ENCODE measurements around the gene MEAF6.

The MEAF6 gene

DNA sequence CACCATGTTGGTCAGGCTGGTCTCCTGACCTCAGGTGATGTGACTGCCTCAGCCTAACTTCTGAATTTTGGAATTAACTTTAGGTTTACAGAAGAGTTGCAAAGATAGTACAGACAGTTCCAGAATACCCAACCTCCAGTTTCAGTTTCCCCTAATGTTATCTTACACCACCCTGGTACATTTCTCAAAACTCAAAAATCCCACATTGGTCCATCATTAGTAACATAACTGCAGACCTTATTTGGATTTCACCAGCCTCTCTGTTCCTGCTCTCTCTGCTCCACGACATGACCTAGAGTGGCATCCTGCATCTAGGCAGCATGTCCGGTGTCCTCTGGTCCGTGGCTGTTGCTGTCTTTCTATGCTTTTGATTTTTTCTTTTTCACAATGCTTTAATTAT lies 45.2 kb downstream of the MEAF6 start:
- Histone ChIP-seq H3K4me1 (ENCODE audit: low read depth, poor library complexity, severe bottlenecking) (peaks cover 54% of the 10 kb centered on the region), H2AFZ (ENCODE audit: low read depth) (peak overlapping the region; percentile 32; the same call in 1 of the 2 replicates), H3K9ac (no peak overlapping the region), H4K20me1 (ENCODE audit: insufficient read depth) (no peaks in the 10 kb centered on the region), H3K36me3 (ENCODE audit: insufficient read depth) (no peaks in the 10 kb centered on the region), H3K27ac (peak overlapping the region; percentile 10; the same call in 1 of the 2 replicates), H3K4me2 (peak overlapping the region; percentile 63), H3K27me3 (ENCODE audit: insufficient read depth, low read depth) (no peaks in the 10 kb centered on the region), H3K79me2 (ENCODE audit: insufficient read depth, low read depth) (no peaks in the 10 kb centered on the region), H3K4me3 (IDR thresholded peaks at IDR 0.05; ENCODE audit: insufficient read depth, low read depth, low read length) (peak overlapping the region; percentile 49)
- TF ChIP-seq, protein P1, sequence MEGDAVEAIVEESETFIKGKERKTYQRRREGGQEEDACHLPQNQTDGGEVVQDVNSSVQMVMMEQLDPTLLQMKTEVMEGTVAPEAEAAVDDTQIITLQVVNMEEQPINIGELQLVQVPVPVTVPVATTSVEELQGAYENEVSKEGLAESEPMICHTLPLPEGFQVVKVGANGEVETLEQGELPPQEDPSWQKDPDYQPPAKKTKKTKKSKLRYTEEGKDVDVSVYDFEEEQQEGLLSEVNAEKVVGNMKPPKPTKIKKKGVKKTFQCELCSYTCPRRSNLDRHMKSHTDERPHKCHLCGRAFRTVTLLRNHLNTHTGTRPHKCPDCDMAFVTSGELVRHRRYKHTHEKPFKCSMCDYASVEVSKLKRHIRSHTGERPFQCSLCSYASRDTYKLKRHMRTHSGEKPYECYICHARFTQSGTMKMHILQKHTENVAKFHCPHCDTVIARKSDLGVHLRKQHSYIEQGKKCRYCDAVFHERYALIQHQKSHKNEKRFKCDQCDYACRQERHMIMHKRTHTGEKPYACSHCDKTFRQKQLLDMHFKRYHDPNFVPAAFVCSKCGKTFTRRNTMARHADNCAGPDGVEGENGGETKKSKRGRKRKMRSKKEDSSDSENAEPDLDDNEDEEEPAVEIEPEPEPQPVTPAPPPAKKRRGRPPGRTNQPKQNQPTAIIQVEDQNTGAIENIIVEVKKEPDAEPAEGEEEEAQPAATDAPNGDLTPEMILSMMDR (conservative IDR thresholded peaks at IDR 0.05; ENCODE audit: low read depth, low read length) = no peak

DNA sequence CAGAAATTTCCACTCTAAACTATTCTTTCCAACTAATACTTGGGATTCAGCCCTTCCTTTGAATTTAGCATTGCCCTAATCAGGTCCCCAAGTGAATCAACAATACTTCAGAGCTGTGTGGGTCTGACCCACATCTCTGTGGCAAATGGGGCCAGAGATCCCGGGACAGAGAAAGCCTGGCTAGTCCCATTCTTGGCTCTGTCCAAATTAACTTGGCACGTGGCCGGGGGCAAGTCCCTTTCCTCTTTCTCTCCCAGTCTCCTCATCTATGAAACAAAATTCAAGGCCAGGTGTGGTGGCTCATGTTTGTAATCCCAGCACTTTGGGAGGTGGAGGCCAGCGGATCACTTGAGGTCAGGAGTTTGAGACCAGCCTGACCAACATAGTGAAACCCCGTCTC lies 46.5 kb downstream of the MEAF6 start:
- no peaks in the 10 kb centered on the region for H3K27me3 ChIP-seq (ENCODE audit: insufficient read depth, low read depth)
- no peak overlapping the region for H2AFZ ChIP-seq (ENCODE audit: low read depth)
- peaks cover 46% of the 10 kb centered on the region for H3K4me1 ChIP-seq (ENCODE audit: low read depth, poor library complexity, severe bottlenecking)
- H3K4me3 ChIP-seq (IDR thresholded peaks at IDR 0.05; ENCODE audit: insufficient read depth, low read depth, low read length) = no peak overlapping the region
- H4K20me1 ChIP-seq (ENCODE audit: insufficient read depth) = no peaks in the 10 kb centered on the region
- TF ChIP-seq, protein P1 (conservative IDR thresholded peaks at IDR 0.05; ENCODE audit: low read depth, low read length) = no peak
- H3K79me2 ChIP-seq (ENCODE audit: insufficient read depth, low read depth) = no peaks in the 10 kb centered on the region
- H3K27ac ChIP-seq = no peak overlapping the region
- H3K9ac ChIP-seq = no peak overlapping the region
- no peaks in the 10 kb centered on the region for H3K36me3 ChIP-seq (ENCODE audit: insufficient read depth)
- no peak overlapping the region for H3K4me2 ChIP-seq

GRCh38 chr1:37465593-37466517 lies 48.7 kb downstream of the MEAF6 start:
- H2AFZ ChIP-seq (ENCODE audit: low read depth) = no peak overlapping the region
- no peak overlapping the region for H3K4me3 ChIP-seq (IDR thresholded peaks at IDR 0.05; ENCODE audit: insufficient read depth, low read depth, low read length)
- TF ChIP-seq, protein P1 (conservative IDR thresholded peaks at IDR 0.05; ENCODE audit: low read depth, low read length) = no peak
- no peak overlapping the region for H3K27ac ChIP-seq
- H3K36me3 ChIP-seq (ENCODE audit: insufficient read depth) = no peaks in the 10 kb centered on the region
- no peaks in the 10 kb centered on the region for H3K79me2 ChIP-seq (ENCODE audit: insufficient read depth, low read depth)
- H4K20me1 ChIP-seq (ENCODE audit: insufficient read depth) = no peaks in the 10 kb centered on the region
- no peak overlapping the region for H3K4me2 ChIP-seq
- no peaks in the 10 kb centered on the region for H3K27me3 ChIP-seq (ENCODE audit: insufficient read depth, low read depth)
- peaks cover 45% of the 10 kb centered on the region for H3K4me1 ChIP-seq (ENCODE audit: low read depth, poor library complexity, severe bottlenecking)
- H3K9ac ChIP-seq = no peak overlapping the region

DNA sequence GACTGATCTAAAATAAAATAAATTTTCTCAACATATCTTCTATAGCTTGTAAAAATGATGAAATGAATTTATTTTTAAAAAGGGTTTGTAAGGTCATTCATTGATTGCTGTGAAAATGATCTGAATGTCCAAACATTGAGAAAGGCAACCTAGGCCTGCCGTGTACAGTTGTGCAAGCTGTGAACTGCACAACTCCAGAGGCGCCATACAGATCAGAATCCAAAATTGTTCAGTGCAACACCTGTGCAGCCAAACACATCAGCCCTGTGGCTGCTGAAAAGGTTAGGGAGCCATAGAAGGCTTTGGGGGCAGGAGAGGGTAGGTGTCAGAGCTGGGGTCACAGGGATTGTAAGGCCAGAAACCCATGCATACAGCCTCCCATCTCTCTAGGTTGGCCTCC lies 50.1 kb downstream of the MEAF6 start:
- no peak overlapping the region for H3K9ac ChIP-seq
- TF ChIP-seq, protein P1 (conservative IDR thresholded peaks at IDR 0.05; ENCODE audit: low read depth, low read length) = no peak
- no peak overlapping the region for H3K4me2 ChIP-seq
- no peaks in the 10 kb centered on the region for H3K36me3 ChIP-seq (ENCODE audit: insufficient read depth)
- no peak overlapping the region for H3K27ac ChIP-seq
- H3K27me3 ChIP-seq (ENCODE audit: insufficient read depth, low read depth) = no peaks in the 10 kb centered on the region
- H4K20me1 ChIP-seq (ENCODE audit: insufficient read depth) = no peaks in the 10 kb centered on the region
- no peak overlapping the region for H2AFZ ChIP-seq (ENCODE audit: low read depth)
- H3K4me3 ChIP-seq (IDR thresholded peaks at IDR 0.05; ENCODE audit: insufficient read depth, low read depth, low read length) = no peak overlapping the region
- no peaks in the 10 kb centered on the region for H3K79me2 ChIP-seq (ENCODE audit: insufficient read depth, low read depth)
- peaks cover 31% of the 10 kb centered on the region for H3K4me1 ChIP-seq (ENCODE audit: low read depth, poor library complexity, severe bottlenecking)
